GM21528 (cell line): ENCODE results near the gene ZSCAN31.

ENCODE experiments used
- ATAC-seq: cut with Tn5 transposase; IDR thresholded peaks from one replicate; pipeline ENCODE4 v1.9.1; 2021; ENCODE audit warnings: mild to moderate bottlenecking, moderate library complexity; ENCODE audit not compliant: unreplicated experiment, low FRiP score

The ZSCAN31 gene

GRCh38 chr6:28353981-28354676, 18.2 kb upstream of the ZSCAN31 start:
- no peak for ATAC-seq

- ATAC-seq, result no peak
Measured at GRCh38 chr6:28353356-28353755, 17.4 kb upstream of the ZSCAN31 start.

DNA sequence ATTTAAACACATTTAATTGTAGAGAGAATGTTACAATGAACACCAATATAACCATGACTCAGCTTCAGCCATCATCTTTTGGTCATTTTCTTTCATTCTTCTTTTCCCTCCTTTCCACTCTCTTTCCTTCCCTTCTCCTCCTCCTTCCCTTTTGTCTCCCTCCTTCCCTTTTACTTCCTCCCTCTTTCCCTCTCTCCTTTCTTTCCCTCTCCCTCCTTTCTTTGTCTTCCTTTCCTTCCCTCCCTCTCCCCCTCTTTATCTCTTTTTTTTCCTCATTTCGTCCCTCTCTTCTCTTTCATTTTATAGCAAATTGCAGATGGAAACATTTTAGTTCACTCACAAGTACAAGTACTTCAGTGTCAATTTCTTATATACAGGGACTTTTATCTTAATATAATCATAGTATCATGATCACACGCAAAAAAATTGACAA, 15.6 kb upstream of the ZSCAN31 start:
- no peak for ATAC-seq

DNA sequence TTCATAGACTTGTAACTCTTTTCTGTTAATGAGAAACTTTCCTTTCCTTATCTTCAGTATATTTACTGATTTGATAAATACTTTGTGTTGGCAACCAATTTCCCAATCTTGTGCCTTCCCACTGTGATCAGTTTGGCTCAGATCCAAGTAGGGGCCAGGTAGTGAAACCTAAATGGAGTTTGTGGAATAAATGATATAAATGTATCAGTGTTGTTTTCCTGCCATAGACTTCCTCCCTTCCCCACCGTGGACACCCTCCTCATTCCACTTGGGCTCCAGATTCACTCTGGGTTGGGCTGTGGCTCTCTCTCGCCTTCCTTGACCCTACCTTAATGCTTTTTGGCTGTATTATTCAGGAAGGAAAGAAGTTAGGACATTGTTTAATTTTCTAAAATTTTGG, 15.1 kb upstream of the ZSCAN31 start:
- ATAC-seq, result no peak

- peak; percentile 94 for ATAC-seq
Measured at GRCh38 chr6:28349892-28350737, 14.2 kb upstream of the ZSCAN31 start, which contains the start of gene ZKSCAN3. TSS of gene ZKSCAN3 (plus strand) at chr6:28349947. CDS start at chr6:28359587, 9,640 bp downstream.

DNA sequence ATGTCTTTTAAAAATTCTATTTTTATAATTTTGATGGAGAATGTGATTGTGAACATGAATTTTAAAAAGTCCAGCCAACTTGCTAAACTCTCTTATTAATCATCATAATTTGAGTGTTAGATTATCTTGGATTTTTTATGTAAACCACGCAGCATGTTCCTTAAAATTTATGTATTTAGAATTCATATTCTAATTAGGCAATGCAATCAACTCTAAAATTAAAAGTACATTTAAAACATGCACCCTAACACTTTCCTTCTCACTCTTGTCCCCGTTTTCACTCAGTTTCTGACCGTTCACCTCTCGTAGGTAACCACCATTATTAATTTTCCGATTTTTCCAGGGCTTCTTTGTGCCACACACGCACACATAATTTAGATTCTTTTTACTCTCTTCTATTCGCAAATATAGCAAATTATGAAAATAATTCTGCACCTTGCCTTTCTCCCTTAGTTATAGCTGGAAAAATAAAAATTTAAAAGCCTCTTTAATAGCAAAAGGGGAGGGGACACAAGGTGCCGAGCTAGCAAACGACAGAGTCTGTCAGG, 13.5 kb upstream of the ZSCAN31 start:
- ATAC-seq, result no peak

DNA sequence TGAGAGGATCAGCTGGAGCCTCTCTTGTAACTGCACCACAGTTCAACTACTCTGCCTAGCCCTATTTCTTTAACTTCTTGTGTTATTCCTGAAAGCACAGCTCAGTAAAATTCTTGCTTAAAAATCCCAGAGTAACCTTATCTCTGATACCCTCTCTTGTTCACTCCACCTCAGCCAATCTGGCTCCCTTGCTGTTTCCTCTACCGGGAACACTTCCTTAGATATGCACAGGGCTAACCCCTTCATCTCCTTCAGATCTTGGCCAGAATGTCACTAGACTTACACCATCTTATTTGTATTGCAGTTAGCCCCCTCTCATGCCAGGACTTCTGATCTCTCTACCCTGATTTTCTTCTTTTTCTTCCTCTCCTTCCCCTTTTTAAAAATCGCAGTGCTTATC, 11.2 kb upstream of the ZSCAN31 start:
- ATAC-seq, result no peak

DNA sequence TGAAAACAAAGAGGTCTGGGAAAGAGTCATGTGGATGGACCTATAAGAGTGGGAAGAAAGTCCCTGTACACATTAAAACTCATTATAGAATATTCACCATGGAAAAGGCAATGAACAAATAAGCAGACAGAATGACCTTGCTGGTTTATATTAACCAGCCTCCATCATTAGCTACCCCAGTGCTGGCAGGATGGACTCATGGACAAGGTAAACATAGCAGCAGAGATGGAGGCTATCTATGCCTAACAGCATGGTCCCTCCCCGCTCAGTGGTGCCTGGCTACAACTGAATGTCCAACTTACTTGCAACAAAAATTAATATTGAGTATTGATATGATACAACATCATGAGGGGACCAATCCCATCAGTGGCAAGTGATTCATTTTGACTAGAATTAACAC, 9.3 kb upstream of the ZSCAN31 start:
- no peak for ATAC-seq

GRCh38 chr6:28343898-28344677, 8.1 kb upstream of the ZSCAN31 start:
- ATAC-seq, result no peak

DNA sequence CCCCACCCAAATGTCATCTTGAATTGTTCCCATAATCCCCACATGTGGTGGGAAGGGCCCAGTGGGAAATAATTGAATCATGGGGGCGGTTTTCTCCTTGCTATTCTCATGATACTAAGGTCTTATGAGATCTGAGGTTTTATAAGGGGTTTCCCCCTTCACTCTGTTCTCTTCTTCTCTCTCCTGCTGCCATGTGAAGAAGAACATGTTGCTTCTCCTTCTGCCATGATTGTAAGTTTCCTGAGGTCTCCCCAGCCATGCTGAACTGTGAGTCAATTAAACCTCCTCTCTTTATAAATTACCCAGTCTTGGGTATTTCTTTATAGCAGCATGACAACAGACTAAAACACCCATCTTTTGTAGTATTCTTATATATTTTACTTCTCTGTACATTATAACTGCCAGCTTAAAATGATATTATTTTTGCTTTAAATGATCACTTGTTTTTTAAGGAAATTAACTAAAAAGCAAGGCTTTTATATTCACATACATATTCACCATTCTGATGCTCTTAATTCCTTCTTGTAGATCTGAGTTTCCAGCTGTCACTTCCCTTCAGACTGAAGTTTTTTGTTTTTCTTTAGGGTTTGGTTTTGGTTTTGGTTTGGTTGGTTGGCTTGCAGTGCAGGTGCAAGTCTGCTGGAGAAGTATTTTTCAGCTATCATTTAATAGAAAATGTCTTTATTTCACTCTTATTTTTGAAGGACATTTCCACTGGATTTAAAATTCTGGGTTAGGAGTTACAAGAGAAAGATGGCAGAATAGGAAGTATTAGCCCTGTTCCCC, 4.6 kb upstream of the ZSCAN31 start:
- no peak for ATAC-seq

- ATAC-seq, result no peak
Measured at GRCh38 chr6:28337121-28337520, 1.2 kb upstream of the ZSCAN31 start.

- ATAC-seq, result no peak
Measured at GRCh38 chr6:28336284-28337120, 554 bp upstream of the ZSCAN31 start.

DNA sequence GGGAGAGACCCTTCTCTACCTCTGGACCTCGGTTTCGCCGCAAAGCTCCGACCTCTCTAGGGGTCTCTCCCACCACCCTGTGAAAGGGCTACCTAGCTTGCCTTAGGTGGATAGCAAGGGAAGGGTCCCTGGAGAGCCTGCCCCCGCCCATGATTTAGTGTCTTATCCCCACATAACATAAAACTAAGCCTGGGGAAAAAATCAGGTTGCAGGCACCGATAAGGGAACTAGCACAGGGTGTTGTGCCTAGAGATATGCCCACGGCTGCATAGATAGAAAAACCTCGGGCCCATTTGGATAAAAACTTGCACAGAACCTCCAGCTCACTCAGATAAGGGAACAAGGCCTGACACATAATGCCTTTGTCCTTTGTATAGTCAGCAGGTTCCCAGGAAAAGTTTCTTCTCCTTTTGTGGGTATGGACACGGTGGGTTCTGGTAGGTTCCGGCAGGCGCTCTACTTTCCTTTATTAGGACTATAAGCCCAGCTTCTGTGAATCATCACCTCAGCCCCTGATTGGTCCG, 846 bp downstream of the ZSCAN31 start:
- no peak for ATAC-seq

GRCh38 chr6:28334286-28335039, 1.5 kb downstream of the ZSCAN31 start:
- ATAC-seq, result no peak

DNA sequence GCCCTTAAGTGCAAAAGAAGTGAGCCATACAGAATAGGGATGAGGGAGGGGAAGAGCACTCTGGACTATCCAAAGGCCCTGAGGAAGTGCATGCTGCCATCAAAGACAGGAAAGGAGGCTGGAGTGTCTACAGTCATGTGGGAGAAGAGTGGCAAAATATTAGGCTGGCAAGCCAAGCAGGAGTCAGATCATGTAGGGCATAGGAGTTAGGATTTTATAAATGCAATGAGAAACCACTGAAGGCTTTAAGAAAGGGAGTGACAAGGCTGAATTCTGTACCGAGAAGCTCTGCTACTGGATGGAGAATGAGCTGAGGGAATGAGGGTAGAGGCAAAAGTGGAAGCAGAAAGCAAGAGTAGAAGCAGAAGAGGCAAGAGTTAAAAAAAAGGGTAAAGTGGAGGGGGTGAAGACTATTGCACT, 2.3 kb downstream of the ZSCAN31 start:
- ATAC-seq, result no peak

- no peak for ATAC-seq
Measured at GRCh38 chr6:28333047-28333446, 2.9 kb downstream of the ZSCAN31 start.

DNA sequence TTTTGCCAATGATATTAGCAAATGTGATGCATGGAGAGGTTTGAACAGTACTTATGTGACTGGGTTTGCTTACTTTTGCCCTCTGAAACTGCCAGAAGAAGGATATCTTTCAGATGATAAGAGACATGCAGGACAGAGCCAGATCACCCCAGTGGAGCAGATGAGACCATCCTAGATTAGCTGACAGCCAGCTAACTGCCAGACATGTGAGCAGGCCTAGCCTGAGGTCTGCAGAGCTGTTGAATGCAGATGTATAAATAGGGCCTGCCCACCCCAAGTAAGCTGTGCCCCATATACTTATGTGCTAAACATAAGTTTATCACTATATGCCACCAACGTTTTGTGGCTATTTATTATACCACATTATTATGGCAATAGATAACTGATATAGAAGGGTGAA, 5.9 kb downstream of the ZSCAN31 start:
- ATAC-seq, result no peak

GRCh38 chr6:28326371-28326948, 9.5 kb downstream of the ZSCAN31 start:
- no peak for ATAC-seq
